Spleen (tissue), 11 donors: ENCODE results near the gene KCNAB1. TPM values are rescaled to one million over a fixed set of nuclear protein-coding genes. Genes with fewer than 3 reads are reported as not detected.

Source experiments
- DNase-seq: peaks from one replicate; pipeline ENCODE4 v3.0.0-alpha.2; 2020
- H3K27ac ChIP-seq, 8 donors: fragments of 200-600 bp; sonication (generic) in 7 of 8; 1 replicate in 4 of 8; 2 replicates in 4 of 8; pipeline versions ENCODE4 v1.5.0 to v1.8.0; 2016 to 2021; ENCODE audit warnings: inconsistent platforms in 4 of 8, mild to moderate bottlenecking in 4 of 8, moderate library complexity in 1 of 8
- H3K27me3 ChIP-seq, 7 donors: fragments of 200-600 bp; sonication (generic) in 6 of 7; replicated peaks in 1 of 7; 1 replicate in 4 of 7; 2 replicates in 3 of 7; pipeline versions ENCODE4 v1.5.0 to v1.8.0; 2016 to 2021; ENCODE audit warnings: inconsistent platforms in 3 of 7, mild to moderate bottlenecking in 1 of 7
- H3K36me3 ChIP-seq, 6 donors: fragments of 200-600 bp; sonication (generic) in 5 of 6; 1 replicate in 4 of 6; 2 replicates in 2 of 6; pipeline versions ENCODE4 v1.5.0 to v1.8.0; 2016 to 2021; ENCODE audit warnings: inconsistent platforms in 2 of 6
- H3K4me1 ChIP-seq, 6 donors: fragments of 200-600 bp; sonication (generic) in 5 of 6; 1 replicate in 3 of 6; 2 replicates in 3 of 6; pipeline versions ENCODE4 v1.5.0 to v1.8.0; 2016 to 2021; ENCODE audit warnings: inconsistent platforms in 3 of 6
- H3K4me3 ChIP-seq, 8 donors: fragments of 200-600 bp; sonication (generic) in 7 of 8; 1 replicate in 4 of 8; 2 replicates in 4 of 8; pipeline versions ENCODE4 v1.5.0 to v1.8.0; 2016 to 2021; ENCODE audit warnings: inconsistent platforms in 4 of 8, mild to moderate bottlenecking in 4 of 8, moderate library complexity in 2 of 8
- H3K9me3 ChIP-seq, 8 donors: fragments of 200-600 bp; sonication (generic) in 7 of 8; 1 replicate in 4 of 8; 2 replicates in 4 of 8; pipeline versions ENCODE4 v1.5.0 to v1.8.0; 2016 to 2021; ENCODE audit warnings: inconsistent platforms in 4 of 8
- POLR2A ChIP-seq, 3 donors: fragments of 450-650 bp; IDR thresholded peaks; one replicate each; pipeline ENCODE4 v1.5.1; 2017; ENCODE audit warnings: antibody characterized with exemption in 3 of 3, mild to moderate bottlenecking in 1 of 3
- POLR2AphosphoS5 ChIP-seq, 3 donors: sonication (generic); formaldehyde crosslinking; IDR thresholded peaks; one replicate each; pipeline ENCODE4 v1.5.1; 2017; ENCODE audit warnings: antibody characterized with exemption in 3 of 3
- WGBS, 5 donors: extraction: QIAGEN DNeasy Blood & Tissue Kit in 3 of 5; methylation state at CpG; one replicate each; pipeline versions ENCODE4 v1.1.5 to v1.1.7; 2013 to 2018; 5-methylcytosine and 5-hydroxymethylcytosine counted together
- intact Hi-C: fragments of 100-400 bp; cut with DNase I; formaldehyde crosslinking; loops from one replicate; pipeline ENCODE4 v1.15.0; 2023; ENCODE audit warnings: low total_unique reads
- polyA plus RNA-seq, 3 donors: library from polyadenylated mRNA; stranded (reverse); fragments of 200-250 nt; gene quantifications; one replicate each; pipeline ENCODE4 v1.2.1, GENCODE V29; 2013
- total RNA-seq, 7 donors: library from RNA; depleted of rRNA in 3 of 7; stranded (reverse); fragments of >200 nt in 3 of 7; fragmentation: NEBNext Ultra II Directional in 4 of 7; extraction: Animal tissue kit (Norgen Biotek cat#: 25700) in 4 of 7; gene quantifications; one replicate each; pipeline versions ENCODE4 v1.1.0 to v1.2.1, GENCODE V29; 2016 to 2021
- TF ChIP-seq, protein P1 (sequence below), 11 experiments: fragments of 200-600 bp in 7 of 11; fragments of 450-650 bp in 4 of 11; sonication (generic) in 4 of 11; IDR thresholded peaks in 8 of 11; conservative IDR thresholded peaks in 3 of 11; 1 replicate in 7 of 11; 2 replicates in 4 of 11; pipeline versions ENCODE4 v1.4.0 to v1.8.0; 2016 to 2021; ENCODE audit warnings: antibody characterized with exemption in 11 of 11, inconsistent platforms in 4 of 11, mild to moderate bottlenecking in 1 of 11
- donor health status: healthy with polysubstance abuse.
- donor health status: DM: no; HTN: no; CAD: no; lungs with moderate emphysema.
- donor health status: DM: no; HTN: no; CAD: no.
- donor health status: Bipolar disorder and iron deficiency.
- donor health status: healthy.
- donor health status: DM: no; HTN: no; CAD: no.
- donor health status: DM: yes; HTN: yes; CAD: no.

KCNAB1 gene
- total and polyA plus RNA-seq, 10 donors = 0.59 to 10.5 (median 6.3) TPM

DNA sequence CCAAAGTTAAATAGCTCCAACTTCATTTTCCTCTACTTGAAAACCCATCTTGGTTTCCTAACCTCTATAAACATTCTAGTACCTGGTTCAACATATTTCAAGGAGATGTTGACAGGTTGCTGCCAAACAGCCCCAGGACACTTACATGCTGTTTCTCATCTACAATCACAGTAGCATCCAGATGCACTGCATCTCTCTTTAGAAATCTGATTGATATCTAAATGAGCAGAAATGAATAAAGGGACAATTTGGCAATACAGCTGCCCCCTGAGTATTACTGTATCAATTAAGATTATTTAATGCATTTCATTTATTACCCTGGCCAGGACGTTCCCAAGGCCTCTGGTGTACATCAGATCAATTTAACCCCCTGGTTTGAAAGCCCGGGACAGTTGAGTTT, 360.6 kb downstream of the KCNAB1 start:
- DNase-seq = no peak
- H3K36me3 ChIP-seq = no peaks in the 10 kb centered on the region
- H3K27me3 ChIP-seq = no peaks in the 10 kb centered on the region
- H3K9me3 ChIP-seq = no peaks in the 10 kb centered on the region
- 83 to 92% (median 87%) methylated on average over 2 of the region's 2 CpGs for WGBS, 5 donors
- H3K27ac ChIP-seq = no peak overlapping the region
- TF ChIP-seq, protein P1, sequence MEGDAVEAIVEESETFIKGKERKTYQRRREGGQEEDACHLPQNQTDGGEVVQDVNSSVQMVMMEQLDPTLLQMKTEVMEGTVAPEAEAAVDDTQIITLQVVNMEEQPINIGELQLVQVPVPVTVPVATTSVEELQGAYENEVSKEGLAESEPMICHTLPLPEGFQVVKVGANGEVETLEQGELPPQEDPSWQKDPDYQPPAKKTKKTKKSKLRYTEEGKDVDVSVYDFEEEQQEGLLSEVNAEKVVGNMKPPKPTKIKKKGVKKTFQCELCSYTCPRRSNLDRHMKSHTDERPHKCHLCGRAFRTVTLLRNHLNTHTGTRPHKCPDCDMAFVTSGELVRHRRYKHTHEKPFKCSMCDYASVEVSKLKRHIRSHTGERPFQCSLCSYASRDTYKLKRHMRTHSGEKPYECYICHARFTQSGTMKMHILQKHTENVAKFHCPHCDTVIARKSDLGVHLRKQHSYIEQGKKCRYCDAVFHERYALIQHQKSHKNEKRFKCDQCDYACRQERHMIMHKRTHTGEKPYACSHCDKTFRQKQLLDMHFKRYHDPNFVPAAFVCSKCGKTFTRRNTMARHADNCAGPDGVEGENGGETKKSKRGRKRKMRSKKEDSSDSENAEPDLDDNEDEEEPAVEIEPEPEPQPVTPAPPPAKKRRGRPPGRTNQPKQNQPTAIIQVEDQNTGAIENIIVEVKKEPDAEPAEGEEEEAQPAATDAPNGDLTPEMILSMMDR (IDR thresholded peaks at IDR 0.05 in 8 of 11, conservative IDR thresholded peaks at IDR 0.05 in 3 of 11) = no peak
- TF ChIP-seq POLR2AphosphoS5 (IDR thresholded peaks at IDR 0.05) = no peak
- TF ChIP-seq POLR2A (IDR thresholded peaks at IDR 0.05) = no peak
- peaks cover 6 to 31% (median 24%) of the 10 kb centered on the region in 6 donors for H3K4me1 ChIP-seq
- no peak overlapping the region for H3K4me3 ChIP-seq
- intact Hi-C loops = no loop called here

DNA sequence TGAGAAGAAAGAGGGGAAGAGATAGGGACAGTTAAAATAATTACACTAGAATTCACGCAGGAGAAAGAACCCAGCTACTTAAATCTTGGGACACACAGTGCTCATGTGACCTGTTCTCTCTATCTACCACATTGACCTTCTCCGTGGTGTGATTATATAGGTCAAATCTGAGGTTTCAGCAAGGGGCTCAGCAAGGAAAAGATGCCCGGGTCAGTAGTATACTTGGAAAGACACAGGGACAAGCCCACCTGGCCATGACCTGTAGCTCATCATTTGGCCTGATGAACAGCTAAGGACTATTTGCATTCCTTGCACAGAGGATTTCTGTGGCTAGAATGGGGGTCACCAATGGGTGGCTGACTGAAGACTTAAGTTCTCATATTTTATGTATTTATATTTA, 362.6 kb downstream of the KCNAB1 start:
- TF ChIP-seq, protein P1 (IDR thresholded peaks at IDR 0.05 in 8 of 11, conservative IDR thresholded peaks at IDR 0.05 in 3 of 11) = no peak
- TF ChIP-seq POLR2AphosphoS5 (IDR thresholded peaks at IDR 0.05) (no peak), POLR2A (IDR thresholded peaks at IDR 0.05) (no peak)
- no peaks in the 10 kb centered on the region for H3K27me3 ChIP-seq
- H3K9me3 ChIP-seq = no peaks in the 10 kb centered on the region
- WGBS, 5 donors = 84 to 96% (median 92%) methylated on average over 3 of the region's 3 CpGs
- H3K36me3 ChIP-seq = no peaks in the 10 kb centered on the region
- peak overlapping the region in 1 of 8 donors; percentile 44 for H3K4me3 ChIP-seq
- peaks cover 6 to 31% (median 24%) of the 10 kb centered on the region in 6 donors for H3K4me1 ChIP-seq
- intact Hi-C loops = no loop called here
- no peak for DNase-seq
- peak overlapping the region; percentile 72 to 89 (median 84) for H3K27ac ChIP-seq

DNA sequence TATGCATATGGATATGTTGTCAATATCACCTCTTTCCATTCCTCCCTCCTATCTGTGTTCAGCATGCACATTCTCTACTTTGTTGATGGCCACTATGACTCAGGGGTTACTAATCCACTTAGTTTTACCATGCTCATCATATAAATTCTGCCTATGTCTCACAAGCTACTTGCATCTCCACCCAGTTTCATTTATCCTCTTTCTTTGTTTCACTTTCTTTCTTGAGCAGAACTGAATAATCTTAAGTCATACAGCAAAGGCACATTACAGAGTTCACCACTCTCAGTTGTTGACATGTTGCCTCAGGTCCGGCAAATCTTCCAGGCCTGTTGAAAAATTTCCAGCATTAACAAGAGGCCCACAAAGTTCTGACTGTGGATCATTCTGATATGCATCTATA, 363.0 kb downstream of the KCNAB1 start:
- Histone ChIP-seq H3K4me1 (peaks cover 6 to 31% (median 24%) of the 10 kb centered on the region in 6 donors), H3K27ac (peak overlapping the region; percentile 72 to 89 (median 84)), H3K4me3 (peak overlapping the region in 2 of 8 donors; percentile 0 to 44), H3K9me3 (no peaks in the 10 kb centered on the region), H3K27me3 (no peaks in the 10 kb centered on the region), H3K36me3 (no peaks in the 10 kb centered on the region)
- 24 to 44% (median 28%) methylated on average over 1 of the region's 1 CpG for WGBS, 5 donors
- no peak for DNase-seq
- TF ChIP-seq POLR2AphosphoS5 (IDR thresholded peaks at IDR 0.05) = peak in 1 of 3 donors; percentile 33
- TF ChIP-seq, protein P1 (IDR thresholded peaks at IDR 0.05 in 8 of 11, conservative IDR thresholded peaks at IDR 0.05 in 3 of 11) = no peak
- intact Hi-C loops = no loop called here

DNA sequence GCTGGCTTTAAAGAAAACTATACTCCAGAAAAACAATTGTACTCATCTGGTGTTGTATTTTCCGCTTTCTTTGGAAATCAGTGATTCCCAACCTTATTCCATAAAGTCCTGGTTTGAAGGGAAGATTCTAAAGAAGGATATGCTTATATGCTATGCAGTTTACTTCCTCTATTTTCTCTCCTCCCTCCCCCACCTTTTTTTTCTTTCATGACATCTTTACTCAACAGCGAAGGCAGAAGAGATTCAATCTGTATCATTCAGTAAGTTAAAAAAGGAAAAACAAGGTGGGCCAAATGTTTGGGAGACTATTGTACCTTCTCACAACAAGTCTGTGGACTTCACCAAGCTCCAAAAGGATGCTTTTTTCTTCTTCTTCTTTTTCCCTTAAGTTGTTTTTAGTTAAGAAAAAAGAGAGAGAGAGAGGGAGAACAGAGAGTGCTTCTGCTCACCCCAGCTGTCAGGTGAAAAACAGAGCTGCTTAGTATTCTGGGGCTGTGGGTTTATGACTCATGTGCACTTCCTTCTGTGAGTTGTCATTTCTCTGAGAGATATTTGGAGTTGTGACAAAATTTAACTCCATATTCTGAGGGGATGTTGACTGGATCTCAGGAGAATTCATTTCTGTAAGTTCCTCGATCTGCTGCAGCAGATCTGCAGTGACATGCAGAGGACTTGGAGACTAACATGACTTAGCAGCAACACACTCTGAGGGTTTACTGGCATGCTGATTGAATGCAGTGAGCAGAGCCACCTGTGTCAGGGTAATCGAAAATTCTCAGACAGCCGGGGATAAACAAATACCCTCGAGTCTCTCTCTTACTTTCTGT, 363.8 kb downstream of the KCNAB1 start:
- H3K9me3 ChIP-seq = no peaks in the 10 kb centered on the region
- peak overlapping the region in 3 of 8 donors; percentile 0 to 44 (median 1) for H3K4me3 ChIP-seq
- peaks cover 6 to 31% (median 24%) of the 10 kb centered on the region in 6 donors for H3K4me1 ChIP-seq
- H3K27ac ChIP-seq = peak overlapping the region; percentile 72 to 89 (median 84)
- H3K36me3 ChIP-seq = no peaks in the 10 kb centered on the region
- TF ChIP-seq POLR2AphosphoS5 (IDR thresholded peaks at IDR 0.05) (peak in 1 of 3 donors; percentile 70), POLR2A (IDR thresholded peaks at IDR 0.05) (peak in 1 of 3 donors; percentile 23)
- TF ChIP-seq, protein P1 (IDR thresholded peaks at IDR 0.05 in 8 of 11, conservative IDR thresholded peaks at IDR 0.05 in 3 of 11) = no peak
- intact Hi-C loops = no loop called here
- DNase-seq = no peak
- 24 to 31% (median 26%) methylated on average over 6 of the region's 6 CpGs for WGBS, 5 donors
- no peaks in the 10 kb centered on the region for H3K27me3 ChIP-seq
